Measurements from ENCODE around the gene ZNF605. TPM values are rescaled to one million over a fixed set of nuclear protein-coding genes. Genes with fewer than 3 reads are reported as not detected.

ZNF605 gene
- total and polyA plus RNA-seq, 9 of the 15 experiments (the other 6 are each of a cell fraction or from before 2014, with no cell fraction given): 0.45 to 1.1 (median 0.68) TPM

DNA sequence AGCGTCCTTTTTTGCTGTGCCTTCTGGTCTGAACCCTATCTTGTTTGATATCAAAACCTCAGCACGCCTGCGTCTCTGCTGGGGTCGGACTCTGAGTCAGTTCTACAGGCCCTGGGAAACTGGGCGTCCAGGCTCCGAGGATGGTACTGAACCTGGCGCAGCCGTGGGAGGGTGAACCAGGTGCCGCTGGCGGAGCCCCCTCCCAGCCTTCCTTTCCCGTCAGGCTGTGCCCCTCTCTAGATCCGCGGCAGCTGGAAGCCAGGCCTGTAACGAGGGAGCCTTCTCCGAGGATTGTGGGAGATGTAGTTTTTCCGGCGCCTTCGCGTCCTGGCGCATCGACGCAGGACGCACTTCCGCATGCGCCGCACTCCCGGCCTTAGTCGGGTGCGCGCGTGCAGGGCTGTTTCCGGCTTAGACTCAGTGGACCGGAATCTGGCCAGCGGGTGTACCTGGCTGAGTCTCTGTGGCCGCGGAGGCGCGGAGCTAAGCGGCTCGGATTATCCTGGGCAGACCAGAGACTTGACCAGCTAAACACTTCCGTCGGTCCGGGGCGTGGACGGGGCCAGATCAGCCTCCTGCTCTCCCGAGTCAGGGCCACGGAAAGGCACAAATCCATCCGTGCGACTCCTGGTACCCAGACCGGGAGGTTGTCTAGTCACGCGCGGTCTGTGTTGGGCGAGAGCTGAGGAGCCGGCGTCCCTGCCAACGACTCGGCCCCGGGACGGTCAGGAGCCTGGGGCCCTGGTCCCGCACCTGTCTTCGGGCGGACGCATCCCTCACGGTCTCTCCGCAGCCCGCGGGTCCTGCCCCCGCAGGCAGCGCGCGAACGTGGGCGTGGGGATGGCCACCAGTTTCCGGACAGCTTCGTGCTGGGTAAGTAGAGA, 30.1 kb upstream of the ZNF605 start, which contains the start of gene ZNF26 (continued):
- TF ChIP-seq PCBP1 (IDR thresholded peaks at IDR 0.05; ENCODE audit: low read depth, low read length, poor library complexity, severe bottlenecking) (peak; percentile 40), HDGF (IDR thresholded peaks at IDR 0.05) (no peak), TAF9B (IDR thresholded peaks at IDR 0.05; ENCODE audit: partially characterized antibody) (peak; percentile 43), KDM2B (CRISPR knock-in tag; IDR thresholded peaks at IDR 0.05) (no peak), HDAC6 (IDR thresholded peaks at IDR 0.05; ENCODE audit: low read depth, low read length) (no peak), DNMT1 (IDR thresholded peaks at IDR 0.05) (no peak), NCOA2 (IDR thresholded peaks at IDR 0.05; ENCODE audit: partially characterized antibody in 2 of 2) (no peak), MCM3 (IDR thresholded peaks at IDR 0.05) (no peak), NCOA4 (IDR thresholded peaks at IDR 0.05; ENCODE audit: partially characterized antibody) (no peak)
- TF ChIP-seq, protein P1, sequence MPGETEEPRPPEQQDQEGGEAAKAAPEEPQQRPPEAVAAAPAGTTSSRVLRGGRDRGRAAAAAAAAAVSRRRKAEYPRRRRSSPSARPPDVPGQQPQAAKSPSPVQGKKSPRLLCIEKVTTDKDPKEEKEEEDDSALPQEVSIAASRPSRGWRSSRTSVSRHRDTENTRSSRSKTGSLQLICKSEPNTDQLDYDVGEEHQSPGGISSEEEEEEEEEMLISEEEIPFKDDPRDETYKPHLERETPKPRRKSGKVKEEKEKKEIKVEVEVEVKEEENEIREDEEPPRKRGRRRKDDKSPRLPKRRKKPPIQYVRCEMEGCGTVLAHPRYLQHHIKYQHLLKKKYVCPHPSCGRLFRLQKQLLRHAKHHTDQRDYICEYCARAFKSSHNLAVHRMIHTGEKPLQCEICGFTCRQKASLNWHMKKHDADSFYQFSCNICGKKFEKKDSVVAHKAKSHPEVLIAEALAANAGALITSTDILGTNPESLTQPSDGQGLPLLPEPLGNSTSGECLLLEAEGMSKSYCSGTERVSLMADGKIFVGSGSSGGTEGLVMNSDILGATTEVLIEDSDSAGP (CRISPR knock-in tag; IDR thresholded peaks at IDR 0.05): no peak
- TF ChIP-seq, protein P2, sequence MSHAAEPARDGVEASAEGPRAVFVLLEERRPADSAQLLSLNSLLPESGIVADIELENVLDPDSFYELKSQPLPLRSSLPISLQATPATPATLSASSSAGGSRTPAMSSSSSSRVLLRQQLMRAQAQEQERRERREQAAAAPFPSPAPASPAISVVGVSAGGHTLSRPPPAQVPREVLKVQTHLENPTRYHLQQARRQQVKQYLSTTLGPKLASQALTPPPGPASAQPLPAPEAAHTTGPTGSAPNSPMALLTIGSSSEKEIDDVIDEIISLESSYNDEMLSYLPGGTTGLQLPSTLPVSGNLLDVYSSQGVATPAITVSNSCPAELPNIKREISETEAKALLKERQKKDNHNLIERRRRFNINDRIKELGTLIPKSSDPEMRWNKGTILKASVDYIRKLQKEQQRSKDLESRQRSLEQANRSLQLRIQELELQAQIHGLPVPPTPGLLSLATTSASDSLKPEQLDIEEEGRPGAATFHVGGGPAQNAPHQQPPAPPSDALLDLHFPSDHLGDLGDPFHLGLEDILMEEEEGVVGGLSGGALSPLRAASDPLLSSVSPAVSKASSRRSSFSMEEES (CRISPR knock-in tag; IDR thresholded peaks at IDR 0.05): no peak
- TF ChIP-seq, protein P3, sequence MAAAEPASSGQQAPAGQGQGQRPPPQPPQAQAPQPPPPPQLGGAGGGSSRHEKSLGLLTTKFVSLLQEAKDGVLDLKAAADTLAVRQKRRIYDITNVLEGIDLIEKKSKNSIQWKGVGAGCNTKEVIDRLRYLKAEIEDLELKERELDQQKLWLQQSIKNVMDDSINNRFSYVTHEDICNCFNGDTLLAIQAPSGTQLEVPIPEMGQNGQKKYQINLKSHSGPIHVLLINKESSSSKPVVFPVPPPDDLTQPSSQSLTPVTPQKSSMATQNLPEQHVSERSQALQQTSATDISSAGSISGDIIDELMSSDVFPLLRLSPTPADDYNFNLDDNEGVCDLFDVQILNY (CRISPR knock-in tag; IDR thresholded peaks at IDR 0.05): 0 out of 2 replicates have a peak, but pooled peaks have one; percentile 50
- TF ChIP-seq, protein P4, sequence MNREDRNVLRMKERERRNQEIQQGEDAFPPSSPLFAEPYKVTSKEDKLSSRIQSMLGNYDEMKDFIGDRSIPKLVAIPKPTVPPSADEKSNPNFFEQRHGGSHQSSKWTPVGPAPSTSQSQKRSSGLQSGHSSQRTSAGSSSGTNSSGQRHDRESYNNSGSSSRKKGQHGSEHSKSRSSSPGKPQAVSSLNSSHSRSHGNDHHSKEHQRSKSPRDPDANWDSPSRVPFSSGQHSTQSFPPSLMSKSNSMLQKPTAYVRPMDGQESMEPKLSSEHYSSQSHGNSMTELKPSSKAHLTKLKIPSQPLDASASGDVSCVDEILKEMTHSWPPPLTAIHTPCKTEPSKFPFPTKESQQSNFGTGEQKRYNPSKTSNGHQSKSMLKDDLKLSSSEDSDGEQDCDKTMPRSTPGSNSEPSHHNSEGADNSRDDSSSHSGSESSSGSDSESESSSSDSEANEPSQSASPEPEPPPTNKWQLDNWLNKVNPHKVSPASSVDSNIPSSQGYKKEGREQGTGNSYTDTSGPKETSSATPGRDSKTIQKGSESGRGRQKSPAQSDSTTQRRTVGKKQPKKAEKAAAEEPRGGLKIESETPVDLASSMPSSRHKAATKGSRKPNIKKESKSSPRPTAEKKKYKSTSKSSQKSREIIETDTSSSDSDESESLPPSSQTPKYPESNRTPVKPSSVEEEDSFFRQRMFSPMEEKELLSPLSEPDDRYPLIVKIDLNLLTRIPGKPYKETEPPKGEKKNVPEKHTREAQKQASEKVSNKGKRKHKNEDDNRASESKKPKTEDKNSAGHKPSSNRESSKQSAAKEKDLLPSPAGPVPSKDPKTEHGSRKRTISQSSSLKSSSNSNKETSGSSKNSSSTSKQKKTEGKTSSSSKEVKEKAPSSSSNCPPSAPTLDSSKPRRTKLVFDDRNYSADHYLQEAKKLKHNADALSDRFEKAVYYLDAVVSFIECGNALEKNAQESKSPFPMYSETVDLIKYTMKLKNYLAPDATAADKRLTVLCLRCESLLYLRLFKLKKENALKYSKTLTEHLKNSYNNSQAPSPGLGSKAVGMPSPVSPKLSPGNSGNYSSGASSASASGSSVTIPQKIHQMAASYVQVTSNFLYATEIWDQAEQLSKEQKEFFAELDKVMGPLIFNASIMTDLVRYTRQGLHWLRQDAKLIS (CRISPR knock-in tag; IDR thresholded peaks at IDR 0.05): no peak; the same call in 1 of the 2 replicates
